Lower leg skin (tissue), 4 donors: ENCODE results near the gene CSHL1. TPM values are rescaled to one million over a fixed set of nuclear protein-coding genes. Genes with fewer than 3 reads are reported as not detected.

Experiments used
- DNase-seq, 2 donors: peaks; one replicate each; pipeline ENCODE4 v3.0.0-alpha.2; 2019; ENCODE audit warnings: low spot score in 2 of 2
- H3K4me3 ChIP-seq: fragments of 200-600 bp; sonication (generic); 2 replicates; pipeline ENCODE4 v1.5.1; 2017; ENCODE audit warnings: mild to moderate bottlenecking, low read depth; ENCODE audit not compliant: poor library complexity, severe bottlenecking
- POLR2A ChIP-seq, 2 donors: fragments of 450-650 bp; IDR thresholded peaks; one replicate each; pipeline ENCODE4 v1.6.1; 2016 to 2017; ENCODE audit warnings: antibody characterized with exemption in 2 of 2, mild to moderate bottlenecking in 1 of 2, moderate library complexity in 1 of 2
- WGBS, 2 donors: methylation state at CpG; one replicate each; pipeline ENCODE4 v1.1.5; 2018; 5-methylcytosine and 5-hydroxymethylcytosine counted together
- intact Hi-C: fragments of 100-400 bp; cut with DNase I; formaldehyde crosslinking; loops from one replicate; pipeline ENCODE4 v1.15.0; 2023; ENCODE audit warnings: low total_unique reads
- total RNA-seq, 4 donors: library from RNA; depleted of rRNA; stranded (reverse); fragments of >200 nt; gene quantifications; one replicate each; pipeline ENCODE4 v1.1.0, GENCODE V29; 2016
- TF ChIP-seq, protein P1 (sequence below), 3 donors: fragments of 450-650 bp; IDR thresholded peaks; one replicate each; pipeline ENCODE4 v1.5.1; 2016; ENCODE audit warnings: antibody characterized with exemption in 3 of 3, mild to moderate bottlenecking in 3 of 3, moderate library complexity in 2 of 3

CSHL1 gene
- not detected for total RNA-seq

DNA sequence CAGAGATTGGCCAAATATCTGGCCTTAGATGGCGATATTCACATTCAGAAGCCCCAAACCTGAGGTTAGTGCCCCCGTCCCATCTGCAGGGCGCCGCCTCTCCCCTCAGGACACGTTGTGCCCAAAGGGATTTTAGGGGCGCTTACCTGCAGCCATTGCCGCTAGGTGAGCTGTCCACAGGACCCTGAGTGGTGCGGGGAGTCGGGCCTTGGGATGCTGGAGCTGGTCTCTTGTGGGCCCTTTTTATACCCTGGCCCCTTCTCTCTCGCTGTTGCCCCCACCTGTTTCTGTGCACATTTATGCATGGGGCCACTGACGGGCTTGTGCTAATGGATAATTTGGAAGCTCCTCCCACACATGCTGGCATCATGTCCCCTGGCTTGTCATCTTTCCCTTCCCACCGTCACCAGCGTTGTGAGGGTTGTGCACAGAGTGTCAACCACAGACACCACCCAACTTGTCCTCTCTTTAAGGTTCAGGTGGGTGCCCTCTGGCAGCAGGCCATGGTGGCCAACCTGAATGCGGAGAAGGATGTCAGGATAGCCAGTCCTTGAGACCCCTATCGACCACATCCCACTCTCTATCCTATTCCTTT lies at the start of gene CSHL1:
CSHL1 (minus strand) TSS at position 218 of the 595 bp plus-strand sequence; CDS start at position 156, 62 bp downstream.
- DNase-seq = no peak
- 69 to 73% methylated on average over 15 of the region's 15 CpGs for WGBS, 2 donors
- intact Hi-C loops = loop anchor here (10.0 kb wide), 3 partner anchors 114 to 374 kb away; partner anchors contain the start of genes ERN1 and ICAM2
- no peak for TF ChIP-seq POLR2A (IDR thresholded peaks at IDR 0.05)
- TF ChIP-seq, protein P1, sequence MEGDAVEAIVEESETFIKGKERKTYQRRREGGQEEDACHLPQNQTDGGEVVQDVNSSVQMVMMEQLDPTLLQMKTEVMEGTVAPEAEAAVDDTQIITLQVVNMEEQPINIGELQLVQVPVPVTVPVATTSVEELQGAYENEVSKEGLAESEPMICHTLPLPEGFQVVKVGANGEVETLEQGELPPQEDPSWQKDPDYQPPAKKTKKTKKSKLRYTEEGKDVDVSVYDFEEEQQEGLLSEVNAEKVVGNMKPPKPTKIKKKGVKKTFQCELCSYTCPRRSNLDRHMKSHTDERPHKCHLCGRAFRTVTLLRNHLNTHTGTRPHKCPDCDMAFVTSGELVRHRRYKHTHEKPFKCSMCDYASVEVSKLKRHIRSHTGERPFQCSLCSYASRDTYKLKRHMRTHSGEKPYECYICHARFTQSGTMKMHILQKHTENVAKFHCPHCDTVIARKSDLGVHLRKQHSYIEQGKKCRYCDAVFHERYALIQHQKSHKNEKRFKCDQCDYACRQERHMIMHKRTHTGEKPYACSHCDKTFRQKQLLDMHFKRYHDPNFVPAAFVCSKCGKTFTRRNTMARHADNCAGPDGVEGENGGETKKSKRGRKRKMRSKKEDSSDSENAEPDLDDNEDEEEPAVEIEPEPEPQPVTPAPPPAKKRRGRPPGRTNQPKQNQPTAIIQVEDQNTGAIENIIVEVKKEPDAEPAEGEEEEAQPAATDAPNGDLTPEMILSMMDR (IDR thresholded peaks at IDR 0.05) = no peak
- H3K4me3 ChIP-seq = no peak within 1 kb of the TSS

DNA sequence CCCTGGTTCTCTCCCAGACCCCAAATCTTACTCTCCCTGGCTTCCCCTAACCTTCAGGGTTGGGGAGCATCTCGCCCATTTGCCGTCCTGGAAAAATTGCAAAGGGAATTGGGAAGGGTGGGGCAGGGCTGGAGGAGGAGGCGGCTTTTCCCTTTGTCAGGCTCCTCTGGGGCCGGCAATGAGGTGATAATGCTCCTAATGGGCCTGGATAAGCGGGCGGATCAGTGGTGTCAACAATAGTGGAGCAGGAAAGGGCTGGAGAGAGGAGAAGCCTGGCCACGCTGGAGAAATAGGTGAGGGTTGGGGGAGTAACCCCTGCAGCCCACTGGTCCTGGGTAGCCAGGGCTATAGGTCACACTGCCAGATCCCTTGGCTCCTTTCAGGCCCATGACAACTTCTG lies 49.4 kb upstream of the CSHL1 start:
- DNase-seq = no peak
- H3K4me3 ChIP-seq = no peak overlapping the region
- 61 to 73% methylated on average over 7 of the region's 7 CpGs for WGBS, 2 donors
- TF ChIP-seq POLR2A (IDR thresholded peaks at IDR 0.05) = no peak
- TF ChIP-seq, protein P1 (IDR thresholded peaks at IDR 0.05) = no peak
- intact Hi-C loops = no loop called here

DNA sequence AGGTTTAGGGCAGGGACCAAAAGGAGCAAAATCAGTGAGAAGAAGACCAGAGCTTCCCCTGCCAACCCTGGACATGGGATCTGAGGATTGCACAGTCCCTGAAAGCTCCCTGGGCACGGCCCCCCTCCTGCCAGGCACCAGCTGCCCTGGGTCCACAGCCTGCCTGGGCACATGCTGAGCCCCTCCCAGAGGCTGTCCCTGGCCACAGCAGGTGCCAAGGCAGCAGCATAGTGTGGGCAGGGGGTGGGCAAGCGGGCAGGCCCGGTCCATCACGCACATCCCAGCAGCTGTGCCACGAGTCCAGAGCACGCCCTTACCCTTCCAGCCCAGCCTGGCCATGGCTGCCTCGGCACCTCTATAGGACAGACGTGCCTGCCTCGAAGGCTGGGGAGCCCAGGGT lies 48.9 kb upstream of the CSHL1 start:
- 71 to 83% methylated on average over 8 of the region's 9 CpGs for WGBS, 2 donors
- intact Hi-C loops = no loop called here
- DNase-seq = no peak
- TF ChIP-seq, protein P1 (IDR thresholded peaks at IDR 0.05) = no peak
- no peak for TF ChIP-seq POLR2A (IDR thresholded peaks at IDR 0.05)
- no peak overlapping the region for H3K4me3 ChIP-seq

DNA sequence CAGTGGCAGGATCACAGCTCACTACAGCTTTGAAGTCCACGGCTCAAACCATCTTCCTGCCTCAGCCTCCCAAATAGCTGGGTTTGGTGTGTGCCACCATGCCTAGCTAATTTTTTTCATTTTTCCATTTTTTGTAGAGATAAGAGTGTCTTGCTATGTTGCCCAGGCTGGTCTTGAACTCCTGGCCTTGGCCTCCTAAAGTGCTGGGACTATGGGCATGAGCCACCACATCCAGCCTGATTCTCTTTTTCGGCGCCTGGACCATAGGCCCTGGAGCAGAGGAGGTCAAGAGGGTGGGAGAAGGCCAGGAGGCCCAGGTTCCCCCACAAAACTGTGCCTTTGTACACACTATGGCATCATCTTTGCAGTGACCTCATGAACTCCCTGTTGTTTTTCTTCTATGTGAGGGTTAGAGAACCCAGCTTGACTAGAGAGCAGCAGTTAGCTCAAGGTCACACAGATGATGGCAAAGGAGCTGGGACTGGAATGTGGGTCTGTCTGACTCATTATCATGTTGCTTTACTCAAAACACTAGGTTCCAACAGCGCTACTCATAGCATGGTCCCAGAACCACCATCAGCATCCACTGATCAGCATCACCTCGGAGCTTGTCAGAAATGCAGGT lies 45.4 kb upstream of the CSHL1 start:
- 96 to 97% methylated on average over 5 of the region's 5 CpGs for WGBS, 2 donors
- intact Hi-C loops = no loop called here
- no peak overlapping the region for H3K4me3 ChIP-seq
- TF ChIP-seq POLR2A (IDR thresholded peaks at IDR 0.05) = no peak
- TF ChIP-seq, protein P1 (IDR thresholded peaks at IDR 0.05) = no peak
- no peak for DNase-seq

DNA sequence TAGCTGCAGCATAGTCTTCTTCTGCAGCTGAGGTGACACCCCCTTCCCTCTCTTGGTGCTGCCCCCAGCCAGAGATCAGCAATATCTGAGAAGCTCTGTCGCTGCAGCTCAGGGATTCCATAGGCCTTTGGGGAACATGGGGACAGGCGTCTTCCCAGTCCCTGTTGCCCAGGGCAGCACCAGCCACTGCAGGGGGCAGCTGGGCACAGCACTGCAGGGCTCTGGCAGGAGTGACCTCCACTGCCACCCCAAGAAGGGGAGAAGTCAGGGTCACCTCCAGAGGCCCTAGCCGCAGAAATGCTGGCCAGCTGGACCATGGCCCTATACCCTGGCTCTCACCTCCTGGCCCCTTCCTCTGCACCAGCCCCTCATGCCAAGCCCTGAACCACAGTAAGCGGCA lies 44.7 kb upstream of the CSHL1 start:
- WGBS, 2 donors = 80 to 90% methylated on average over 3 to 4 of the region's 4 CpGs
- intact Hi-C loops = no loop called here
- H3K4me3 ChIP-seq = no peak overlapping the region
- no peak for DNase-seq
- no peak for TF ChIP-seq POLR2A (IDR thresholded peaks at IDR 0.05)
- TF ChIP-seq, protein P1 (IDR thresholded peaks at IDR 0.05) = no peak
